ENCODE measurements around the gene APMAP.

Gene APMAP

GRCh38 chr20:24987244-24987643, 5.3 kb downstream of the APMAP start:
- no peak for DNase-seq (ENCODE audit: low read depth)

GRCh38 chr20:24986436-24987015, 6.0 kb downstream of the APMAP start:
- no peak for DNase-seq (ENCODE audit: low read depth)

GRCh38 chr20:24985802-24986201, 6.7 kb downstream of the APMAP start:
- no peak for DNase-seq (ENCODE audit: low read depth)

DNA sequence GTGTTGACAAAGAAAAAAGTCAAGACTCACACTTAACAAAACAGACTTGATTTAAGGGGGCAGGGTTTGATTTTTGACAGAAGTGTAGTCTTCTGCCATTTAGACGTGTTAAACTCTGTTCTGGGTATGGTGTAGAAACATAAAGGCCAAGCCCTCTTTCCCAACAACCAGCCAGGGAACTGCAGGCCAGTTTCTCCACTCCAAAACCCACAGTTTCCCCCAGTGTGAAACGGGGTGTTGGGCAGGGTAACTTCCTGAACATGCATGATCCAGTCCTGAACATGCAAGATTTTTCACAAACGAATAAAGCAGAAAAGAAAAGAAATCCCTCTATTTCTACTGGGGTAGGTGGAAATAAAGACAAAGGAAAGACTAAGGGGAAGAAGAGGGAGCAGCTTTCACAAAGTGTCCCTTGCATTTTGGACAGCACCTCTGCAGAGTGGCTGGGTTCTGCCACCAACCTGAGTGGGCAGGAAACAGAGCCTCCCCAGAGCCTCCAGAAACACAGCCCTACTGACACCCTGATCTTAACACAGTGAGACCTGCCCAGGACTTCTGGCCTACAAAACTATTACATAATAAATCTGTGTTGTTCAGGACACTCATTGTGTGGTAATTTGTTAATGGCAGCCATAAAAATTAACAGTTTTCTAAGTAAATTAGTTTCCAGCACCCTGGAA, 7.5 kb downstream of the APMAP start:
- no peak for DNase-seq (ENCODE audit: low read depth)

DNA sequence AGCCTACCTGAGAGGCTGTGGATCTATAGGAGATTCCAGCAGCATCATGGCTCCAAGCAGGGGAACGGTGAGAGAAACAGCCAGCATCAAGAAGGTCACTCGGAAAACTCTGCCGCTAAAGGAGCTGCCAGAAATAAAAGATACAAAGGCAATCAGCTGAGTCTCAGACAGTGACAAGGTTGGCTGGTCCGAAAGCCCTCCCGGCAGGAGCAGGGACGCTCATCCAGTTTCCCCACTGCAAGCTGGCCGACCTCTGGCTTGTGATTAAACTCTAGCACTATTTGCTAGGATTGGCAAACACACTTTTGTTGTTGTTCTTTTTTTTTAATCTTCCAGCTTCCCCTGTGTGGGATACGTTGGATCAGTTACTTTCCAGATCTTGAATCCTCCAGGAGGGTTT, 8.7 kb downstream of the APMAP start:
- DNase-seq (ENCODE audit: low read depth) = no peak

DNA sequence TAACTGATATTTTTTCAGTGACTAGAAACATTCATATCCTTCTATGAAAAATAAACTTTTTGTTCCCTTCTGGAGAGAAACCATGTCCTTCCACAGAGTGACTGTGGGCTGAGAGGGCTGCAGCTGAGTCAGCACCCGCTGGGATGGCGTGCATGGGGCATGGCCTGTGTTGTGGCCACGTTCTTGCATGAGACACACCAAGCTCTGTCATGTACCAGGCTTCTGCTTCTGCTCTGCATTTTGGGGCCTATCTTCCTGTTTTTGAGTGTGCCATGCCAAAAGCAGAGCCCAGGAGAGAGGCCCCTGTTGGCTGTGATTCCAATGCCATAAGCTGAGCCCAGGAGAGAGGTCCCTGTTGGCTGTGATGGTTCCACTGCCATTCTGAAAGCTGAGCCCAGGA, 10.8 kb downstream of the APMAP start:
- DNase-seq (ENCODE audit: low read depth) = no peak

GRCh38 chr20:24981282-24981681, 11.3 kb downstream of the APMAP start:
- no peak for DNase-seq (ENCODE audit: low read depth)

- DNase-seq (ENCODE audit: low read depth) = no peak
These were observed 12.1 kb downstream of the APMAP start for GRCh38 chr20:24980291-24981053.

GRCh38 chr20:24979036-24979960, 13.3 kb downstream of the APMAP start:
- no peak for DNase-seq (ENCODE audit: low read depth)

GRCh38 chr20:24978513-24978912, 14.0 kb downstream of the APMAP start:
- DNase-seq (ENCODE audit: low read depth) = no peak

- DNase-seq (ENCODE audit: low read depth) = no peak
These were observed 14.8 kb downstream of the APMAP start for GRCh38 chr20:24977797-24978196.

DNA sequence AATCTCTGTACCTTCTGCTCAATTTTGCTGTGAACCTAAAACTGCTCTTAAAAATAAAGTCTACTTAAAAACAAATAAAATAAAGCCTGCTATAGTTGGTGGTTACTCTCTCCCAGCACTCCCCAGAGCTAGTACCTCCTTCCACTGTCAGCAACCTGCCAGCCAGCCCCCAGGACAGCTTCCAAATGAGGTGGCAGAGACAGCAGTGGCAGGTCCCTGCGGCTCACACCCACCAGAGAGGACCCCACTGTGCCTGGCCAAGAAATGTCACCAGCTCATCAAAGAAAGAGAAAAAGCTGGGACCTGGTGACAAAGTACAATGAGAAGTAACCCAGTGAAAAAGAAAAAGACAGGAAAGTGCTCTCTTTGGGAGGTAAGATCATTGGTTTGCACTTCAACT, 15.2 kb downstream of the APMAP start:
- DNase-seq (ENCODE audit: low read depth) = no peak

DNA sequence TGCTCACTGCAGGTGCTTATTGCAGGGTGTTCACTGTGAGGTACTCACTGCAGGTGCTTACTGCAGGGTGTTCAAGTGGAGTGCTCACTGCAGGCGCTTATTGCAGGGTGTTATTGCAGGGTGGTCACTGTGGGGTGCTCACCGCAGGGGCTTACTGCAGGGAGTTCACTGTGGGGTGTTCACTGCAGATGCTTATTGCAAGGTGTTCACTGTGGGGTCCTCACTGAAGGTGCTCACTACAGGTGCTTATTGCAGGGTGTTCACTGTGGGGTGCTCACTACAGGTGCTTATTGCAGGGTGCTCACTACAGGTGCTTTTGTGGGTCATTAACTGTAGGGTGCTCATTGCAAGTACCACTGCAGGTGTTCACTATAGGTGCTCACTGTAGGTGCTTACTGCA, 20.2 kb downstream of the APMAP start:
- no peak for DNase-seq (ENCODE audit: low read depth)

GRCh38 chr20:24971376-24972101, 21.0 kb downstream of the APMAP start:
- DNase-seq (ENCODE audit: low read depth) = no peak

- DNase-seq (ENCODE audit: low read depth) = no peak
These were observed 21.8 kb downstream of the APMAP start for GRCh38 chr20:24970754-24971153.

DNA sequence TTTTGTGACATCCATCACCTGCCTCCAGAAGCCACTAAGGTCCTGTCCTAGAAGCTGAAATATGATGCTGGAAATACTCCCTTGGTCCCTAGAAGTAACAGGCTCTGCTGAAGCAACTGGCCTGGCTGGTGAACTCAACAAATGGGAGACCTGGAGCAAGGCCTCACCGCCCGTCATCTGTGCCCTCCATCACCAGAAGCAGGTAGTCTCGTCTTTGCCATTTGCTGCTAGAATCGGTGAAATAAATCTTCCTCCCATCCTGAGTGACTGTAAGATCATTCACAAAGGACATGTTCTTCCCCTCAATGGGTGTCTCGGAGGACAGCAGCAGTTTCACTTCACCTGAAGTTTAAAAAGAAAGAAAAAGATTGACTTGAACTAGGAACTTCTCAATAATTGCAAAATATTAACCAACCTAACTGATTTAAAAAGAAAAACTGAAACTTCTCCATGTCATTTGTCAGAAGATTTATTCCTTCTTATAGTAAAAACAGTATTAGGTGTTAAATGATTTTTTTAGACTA, 22.5 kb downstream of the APMAP start:
- DNase-seq (ENCODE audit: low read depth) = no peak

GRCh38 chr20:24969186-24970029, 23.1 kb downstream of the APMAP start:
- DNase-seq (ENCODE audit: low read depth) = no peak

- no peak for DNase-seq (ENCODE audit: low read depth)
These were observed 24.2 kb downstream of the APMAP start for GRCh38 chr20:24968278-24968800.

GRCh38 chr20:24966317-24967012, 26.1 kb downstream of the APMAP start:
- no peak for DNase-seq (ENCODE audit: low read depth)

Data from T-helper 22 cell (primary cell).